Testis (tissue), 2 donors: ENCODE results near the gene TSGA10IP.

Source experiments
- CTCF ChIP-seq, 3 experiments: fragments of 450-650 bp in 2 of 3; fragments of 200-600 bp in 1 of 3; sonication (generic) in 1 of 3; IDR thresholded peaks; one replicate each; pipeline ENCODE4 v1.5.1; 2016 to 2019; ENCODE audit warnings: antibody characterized with exemption in 3 of 3, mild to moderate bottlenecking in 2 of 3, moderate library complexity in 1 of 3
- POLR2A ChIP-seq: fragments of 450-650 bp; IDR thresholded peaks from one replicate; pipeline ENCODE4 v1.6.1; 2017; ENCODE audit warnings: antibody characterized with exemption, mild to moderate bottlenecking, moderate library complexity

- TF ChIP-seq CTCF (IDR thresholded peaks at IDR 0.05) (no peak), POLR2A (no peak)
Measured at GRCh38 chr11:65983589-65983987, 38.3 kb downstream of the TSGA10IP start.
